PC-3 (cell line): ENCODE measurements around the gene EML3.
A peak's percentile ranks its signal among the peaks of the same experiment; 100 is the strongest.

Experiments used
- CTCF ChIP-seq: fragments of 300-600 bp; sonication (generic); conservative IDR thresholded peaks from 2 replicates; pipeline ENCODE4 v1.5.1; 2017; ENCODE audit warnings: antibody characterized with exemption, low read depth, mild to moderate bottlenecking, low read length
- EZH2 ChIP-seq: fragments of 300-600 bp; sonication (generic); IDR thresholded peaks from one replicate; pipeline ENCODE4 v1.6.1; 2017; ENCODE audit warnings: antibody characterized with exemption, mild to moderate bottlenecking, low read length; ENCODE audit not compliant: unreplicated experiment
- EZH2phosphoT487 ChIP-seq: fragments of 300-600 bp; sonication (generic); IDR thresholded peaks from 2 replicates; pipeline ENCODE4 v1.6.1; 2018; ENCODE audit warnings: mild to moderate bottlenecking, antibody characterized with exemption, low read length, borderline replicate concordance

- TF ChIP-seq CTCF (peak; percentile 24; the same call in 1 of the 2 replicates), EZH2 (no peak), EZH2phosphoT487 (no peak)
Observed at GRCh38 chr11:62627713-62628112, 15.1 kb upstream of the EML3 start.
